IMR-90 (cell line): ENCODE results near the gene GMEB2.
A peak's percentile ranks its signal among the peaks of the same experiment; 100 is the strongest.

Experiments used
- CHD1 ChIP-seq: IDR thresholded peaks from 2 replicates; pipeline ENCODE4 v1.6.1; 2012; ENCODE audit warnings: low read depth, low read length, improper control_type of control experiment
- CTCF ChIP-seq: conservative IDR thresholded peaks from 2 replicates; pipeline ENCODE4 v1.5.1; 2012; ENCODE audit warnings: mild to moderate bottlenecking, low read depth, low read length, improper control_type of control experiment
- MXI1 ChIP-seq: IDR thresholded peaks from 2 replicates; pipeline ENCODE4 v1.6.1; 2012; ENCODE audit warnings: low read depth, mild to moderate bottlenecking, low read length, moderate library complexity, borderline replicate concordance
- NFE2L2 ChIP-seq: fragments of 150-350 bp; IDR thresholded peaks from 2 replicates; pipeline ENCODE4 v1.6.1; 2016; ENCODE audit warnings: low read depth, mild to moderate bottlenecking, low read length
- POLR2A ChIP-seq: IDR thresholded peaks from 2 replicates; pipeline ENCODE4 v1.6.1; 2012; ENCODE audit warnings: mild to moderate bottlenecking, low read depth, low read length

GRCh38 chr20:63624486-63624885 lies 2.4 kb downstream of the GMEB2 start:
- TF ChIP-seq CTCF (0 out of 2 replicates have a peak, but pooled peaks have one; percentile 15), CHD1 (no peak), MXI1 (no peak), POLR2A (no peak), NFE2L2 (no peak)
